Neural cell (in vitro differentiated cells): ENCODE results near the gene SHISA7. TPM values are rescaled to one million over a fixed set of nuclear protein-coding genes. Genes with fewer than 3 reads are reported as not detected.

ENCODE experiments used
- H2AFZ ChIP-seq: fragments of 200-600, 300-800 bp; sonication (generic), shearing (Covaris generic); 2 replicates; pipeline ENCODE4 v1.6.0; 2014; ENCODE audit warnings: low read depth, mild to moderate bottlenecking, antibody characterized with exemption, low read length, moderate library complexity
- H3F3A ChIP-seq: fragments of 200-600 bp; shearing (Covaris generic); 2 replicates; pipeline ENCODE4 v1.6.1; 2016; ENCODE audit warnings: mild to moderate bottlenecking, moderate library complexity, mixed read lengths, antibody characterized with exemption, low read length; ENCODE audit not compliant: insufficient read depth, poor library complexity, severe bottlenecking
- H3K27ac ChIP-seq: fragments of 200-600, 300-800 bp; sonication (generic), shearing (Covaris generic); 2 replicates; pipeline ENCODE4 v1.5.1; 2014; ENCODE audit warnings: mild to moderate bottlenecking, low read length, moderate library complexity
- H3K27me3 ChIP-seq: fragments of 300-800, 200-600 bp; sonication (generic), shearing (Covaris generic); 2 replicates; pipeline ENCODE4 v1.6.0; 2014; ENCODE audit warnings: mild to moderate bottlenecking, low read depth, low read length, moderate library complexity; ENCODE audit not compliant: insufficient read depth
- H3K36me3 ChIP-seq: fragments of 300-800, 200-600 bp; sonication (generic), shearing (Covaris generic); 2 replicates; pipeline ENCODE4 v1.5.1; 2014; ENCODE audit warnings: mild to moderate bottlenecking, antibody characterized with exemption, low read length, moderate library complexity; ENCODE audit not compliant: insufficient read depth
- H3K4me2 ChIP-seq: fragments of 300-800, 200-600 bp; sonication (generic), shearing (Covaris generic); 2 replicates; pipeline ENCODE4 v1.6.0; 2014; ENCODE audit warnings: mild to moderate bottlenecking, low read length
- H3K4me3 ChIP-seq: fragments of 300-800, 200-600 bp; sonication (generic), shearing (Covaris generic); 2 replicates; pipeline ENCODE4 v1.5.1; 2014; ENCODE audit warnings: mild to moderate bottlenecking, low read length, moderate library complexity
- H3K79me2 ChIP-seq: fragments of 200-600 bp; shearing (Covaris generic); replicated peaks from 2 replicates; pipeline ENCODE4 v1.6.0; 2014; ENCODE audit warnings: mild to moderate bottlenecking, low read length, moderate library complexity; ENCODE audit not compliant: insufficient read depth
- H3K9ac ChIP-seq: fragments of 300-800, 200-600 bp; sonication (generic), shearing (Covaris generic); 2 replicates; pipeline ENCODE4 v1.6.1; 2016; ENCODE audit warnings: mild to moderate bottlenecking, low read length, mixed read lengths
- H3K9me2 ChIP-seq: fragments of 200-600 bp; shearing (Covaris generic); 2 replicates; pipeline ENCODE4 v1.6.1; 2016; ENCODE audit warnings: mild to moderate bottlenecking, low read length, mixed read lengths; ENCODE audit not compliant: insufficient read depth
- H3K9me3 ChIP-seq: fragments of 200-600, 300-800 bp; sonication (generic), shearing (Covaris generic); 2 replicates; pipeline ENCODE4 v1.6.1; 2016; ENCODE audit warnings: mild to moderate bottlenecking, mixed run types, low read length, moderate library complexity, mixed read lengths
- H4K20me1 ChIP-seq: fragments of 200-600 bp; shearing (Covaris generic); 2 replicates; pipeline ENCODE4 v1.6.1; 2016; ENCODE audit warnings: mild to moderate bottlenecking, mixed run types; ENCODE audit not compliant: insufficient read depth
- EP300 ChIP-seq: fragments of 450-650 bp; conservative IDR thresholded peaks from 2 replicates; pipeline ENCODE4 v1.6.1; 2014; ENCODE audit warnings: antibody characterized with exemption, mild to moderate bottlenecking, moderate library complexity; ENCODE audit not compliant: poor library complexity, severe bottlenecking
- EZH2 ChIP-seq: fragments of 200-600, 300-800 bp; shearing (Covaris generic), sonication (generic); IDR thresholded peaks from 2 replicates; pipeline ENCODE4 v1.6.1; 2014; ENCODE audit warnings: antibody characterized with exemption, low read length, borderline replicate concordance, mild to moderate bottlenecking; ENCODE audit not compliant: insufficient read depth, poor library complexity, severe bottlenecking
- MXI1 ChIP-seq: fragments of 450-650 bp; conservative IDR thresholded peaks from 2 replicates; pipeline ENCODE4 v1.6.1; 2014; ENCODE audit warnings: antibody characterized with exemption, mild to moderate bottlenecking; ENCODE audit not compliant: poor library complexity, severe bottlenecking
- POLR2AphosphoS5 ChIP-seq: IDR thresholded peaks from 2 replicates; pipeline ENCODE4 v1.6.1; 2012
- RAD21 ChIP-seq: fragments of 450-650 bp; conservative IDR thresholded peaks from 2 replicates; pipeline ENCODE4 v1.6.1; 2014; ENCODE audit warnings: antibody characterized with exemption, mild to moderate bottlenecking, moderate library complexity
- SMC3 ChIP-seq: fragments of 450-650 bp; conservative IDR thresholded peaks from 2 replicates; pipeline ENCODE4 v1.6.1; 2014; ENCODE audit warnings: antibody characterized with exemption, mild to moderate bottlenecking, moderate library complexity; ENCODE audit not compliant: poor library complexity
- TAF1 ChIP-seq: IDR thresholded peaks from 2 replicates; pipeline ENCODE4 v1.6.1; 2012; ENCODE audit warnings: low read depth
- polyA plus RNA-seq: library from polyadenylated mRNA; depleted of rRNA; stranded (reverse); fragments of >200 nt; gene quantifications from 2 replicates; pipeline ENCODE4 v1.2.3, GENCODE V29; 2014
- TF ChIP-seq, protein P1 (sequence below): fragments of 450-650 bp; IDR thresholded peaks from 2 replicates; pipeline ENCODE4 v1.5.1; 2014; ENCODE audit warnings: antibody characterized with exemption, mild to moderate bottlenecking, moderate library complexity; ENCODE audit not compliant: poor library complexity, severe bottlenecking
- TF ChIP-seq, protein P2 (sequence below): IDR thresholded peaks from 2 replicates; pipeline ENCODE4 v1.6.1; 2012; ENCODE audit warnings: borderline replicate concordance

The SHISA7 gene
- polyA plus RNA-seq, 1 donor from 2014 or later, result 4.5 TPM

DNA sequence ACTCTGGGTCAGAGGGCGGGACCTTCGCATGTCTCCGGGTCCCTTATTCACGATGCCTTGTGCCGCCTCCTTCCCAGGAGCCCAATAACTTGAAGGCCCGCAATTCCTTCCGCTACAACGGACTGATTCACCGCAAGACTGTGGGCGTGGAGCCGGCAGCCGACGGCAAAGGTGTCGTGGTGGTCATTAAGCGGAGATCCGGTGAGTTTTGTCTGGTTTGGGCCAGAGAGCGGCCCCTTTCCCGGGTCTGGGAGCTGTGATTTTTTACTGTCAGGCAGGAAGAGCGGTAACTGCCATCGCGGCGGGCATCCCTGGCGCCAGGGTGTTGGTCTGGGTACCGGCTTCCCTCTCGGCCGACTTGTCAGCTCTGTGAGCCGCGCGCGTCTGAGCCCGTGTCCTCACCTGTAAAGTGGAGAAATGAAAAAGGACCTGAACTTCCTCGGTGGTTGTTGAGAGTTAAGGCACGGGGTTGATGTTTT lies 56.6 kb downstream of the SHISA7 start:
- peak overlapping the region; percentile 88 for H3K4me3 ChIP-seq
- H3K36me3 ChIP-seq, result no peaks in the 10 kb centered on the region
- H3K9ac ChIP-seq, result peak overlapping the region; percentile 92
- H3K9me3 ChIP-seq, result no peaks in the 10 kb centered on the region
- H3K27ac ChIP-seq, result peak overlapping the region; percentile 86
- H3K79me2 ChIP-seq, result peaks cover 22% of the 10 kb centered on the region
- H3K4me2 ChIP-seq, result peak overlapping the region; percentile 98
- no peak overlapping the region for H2AFZ ChIP-seq
- H4K20me1 ChIP-seq, result peaks cover 21% of the 10 kb centered on the region
- H3F3A ChIP-seq, result no peaks in the 10 kb centered on the region
- TF ChIP-seq RAD21 (no peak), MXI1 (no peak), EP300 (no peak), TAF1 (no peak), POLR2AphosphoS5 (no peak), SMC3 (no peak)
- TF ChIP-seq, protein P1, sequence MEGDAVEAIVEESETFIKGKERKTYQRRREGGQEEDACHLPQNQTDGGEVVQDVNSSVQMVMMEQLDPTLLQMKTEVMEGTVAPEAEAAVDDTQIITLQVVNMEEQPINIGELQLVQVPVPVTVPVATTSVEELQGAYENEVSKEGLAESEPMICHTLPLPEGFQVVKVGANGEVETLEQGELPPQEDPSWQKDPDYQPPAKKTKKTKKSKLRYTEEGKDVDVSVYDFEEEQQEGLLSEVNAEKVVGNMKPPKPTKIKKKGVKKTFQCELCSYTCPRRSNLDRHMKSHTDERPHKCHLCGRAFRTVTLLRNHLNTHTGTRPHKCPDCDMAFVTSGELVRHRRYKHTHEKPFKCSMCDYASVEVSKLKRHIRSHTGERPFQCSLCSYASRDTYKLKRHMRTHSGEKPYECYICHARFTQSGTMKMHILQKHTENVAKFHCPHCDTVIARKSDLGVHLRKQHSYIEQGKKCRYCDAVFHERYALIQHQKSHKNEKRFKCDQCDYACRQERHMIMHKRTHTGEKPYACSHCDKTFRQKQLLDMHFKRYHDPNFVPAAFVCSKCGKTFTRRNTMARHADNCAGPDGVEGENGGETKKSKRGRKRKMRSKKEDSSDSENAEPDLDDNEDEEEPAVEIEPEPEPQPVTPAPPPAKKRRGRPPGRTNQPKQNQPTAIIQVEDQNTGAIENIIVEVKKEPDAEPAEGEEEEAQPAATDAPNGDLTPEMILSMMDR, result no peak
- H3K27me3 ChIP-seq, result peaks cover 3% of the 10 kb centered on the region
- no peaks in the 10 kb centered on the region for H3K9me2 ChIP-seq

DNA sequence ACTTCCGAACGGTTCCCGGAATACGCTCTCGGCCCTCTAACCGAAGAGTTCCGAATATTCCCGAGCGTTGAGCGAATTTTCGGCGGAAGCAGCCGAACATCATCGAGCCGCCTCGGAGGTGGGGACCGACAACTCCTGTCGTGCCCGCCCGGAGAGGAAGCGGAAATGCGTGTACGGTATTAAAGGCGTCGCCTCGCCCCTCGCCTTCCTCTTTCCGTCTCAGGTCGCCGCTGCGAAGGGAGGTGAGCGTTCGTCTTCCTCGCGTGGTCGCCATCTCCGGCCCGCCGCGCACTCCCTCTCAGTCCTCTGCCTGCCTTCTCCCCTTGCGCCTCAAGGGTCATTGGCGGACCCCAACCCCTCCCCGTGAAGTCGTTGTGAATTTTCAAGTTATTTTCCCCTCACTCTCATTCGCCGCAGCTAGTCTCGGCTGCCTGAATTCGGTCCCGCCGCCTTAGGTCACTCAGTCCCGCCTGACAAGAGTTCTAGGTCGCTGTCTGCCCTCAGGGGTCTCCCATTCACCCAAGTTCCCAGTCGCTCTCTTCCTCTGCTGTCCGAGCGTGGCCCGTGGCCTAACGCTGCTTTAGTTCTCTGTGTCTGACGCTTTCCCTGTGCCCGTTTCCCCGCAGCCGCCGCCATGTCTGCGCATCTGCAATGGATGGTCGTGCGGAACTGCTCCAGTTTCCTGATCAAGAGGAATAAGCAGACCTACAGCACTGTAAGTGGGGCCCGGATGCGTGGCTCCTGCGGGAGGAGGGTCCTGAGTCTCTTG lies 57.2 kb downstream of the SHISA7 start, which contains the start of gene RPL28:
TSS of gene RPL28 (plus strand) at position 209 of the 769 bp plus-strand sequence. CDS start at position 635, 426 bp downstream.
- Histone ChIP-seq H4K20me1 (peaks cover 21% of the 10 kb centered on the region), H3K79me2 (peaks cover 22% of the 10 kb centered on the region), H3K4me2 (peak within 1 kb of the TSS; percentile 98), H3K9me3 (no peaks in the 10 kb centered on the region), H3K27me3 (peaks cover 3% of the 10 kb centered on the region), H3F3A (no peaks in the 10 kb centered on the region), H3K4me3 (peak within 1 kb of the TSS; percentile 88), H3K36me3 (no peaks in the 10 kb centered on the region), H3K9ac (peak within 1 kb of the TSS; percentile 92), H2AFZ (peak within 1 kb of the TSS; percentile 16), H3K9me2 (no peaks in the 10 kb centered on the region), H3K27ac (peak within 1 kb of the TSS; percentile 86)
- TF ChIP-seq EP300 (no peak), RAD21 (peak; percentile 60), MXI1 (peak; percentile 89), TAF1 (peak; percentile 100), SMC3 (peak; percentile 66), EZH2 (no peak), POLR2AphosphoS5 (peak; percentile 100)
- TF ChIP-seq, protein P1, result peak; percentile 8
- TF ChIP-seq, protein P2, sequence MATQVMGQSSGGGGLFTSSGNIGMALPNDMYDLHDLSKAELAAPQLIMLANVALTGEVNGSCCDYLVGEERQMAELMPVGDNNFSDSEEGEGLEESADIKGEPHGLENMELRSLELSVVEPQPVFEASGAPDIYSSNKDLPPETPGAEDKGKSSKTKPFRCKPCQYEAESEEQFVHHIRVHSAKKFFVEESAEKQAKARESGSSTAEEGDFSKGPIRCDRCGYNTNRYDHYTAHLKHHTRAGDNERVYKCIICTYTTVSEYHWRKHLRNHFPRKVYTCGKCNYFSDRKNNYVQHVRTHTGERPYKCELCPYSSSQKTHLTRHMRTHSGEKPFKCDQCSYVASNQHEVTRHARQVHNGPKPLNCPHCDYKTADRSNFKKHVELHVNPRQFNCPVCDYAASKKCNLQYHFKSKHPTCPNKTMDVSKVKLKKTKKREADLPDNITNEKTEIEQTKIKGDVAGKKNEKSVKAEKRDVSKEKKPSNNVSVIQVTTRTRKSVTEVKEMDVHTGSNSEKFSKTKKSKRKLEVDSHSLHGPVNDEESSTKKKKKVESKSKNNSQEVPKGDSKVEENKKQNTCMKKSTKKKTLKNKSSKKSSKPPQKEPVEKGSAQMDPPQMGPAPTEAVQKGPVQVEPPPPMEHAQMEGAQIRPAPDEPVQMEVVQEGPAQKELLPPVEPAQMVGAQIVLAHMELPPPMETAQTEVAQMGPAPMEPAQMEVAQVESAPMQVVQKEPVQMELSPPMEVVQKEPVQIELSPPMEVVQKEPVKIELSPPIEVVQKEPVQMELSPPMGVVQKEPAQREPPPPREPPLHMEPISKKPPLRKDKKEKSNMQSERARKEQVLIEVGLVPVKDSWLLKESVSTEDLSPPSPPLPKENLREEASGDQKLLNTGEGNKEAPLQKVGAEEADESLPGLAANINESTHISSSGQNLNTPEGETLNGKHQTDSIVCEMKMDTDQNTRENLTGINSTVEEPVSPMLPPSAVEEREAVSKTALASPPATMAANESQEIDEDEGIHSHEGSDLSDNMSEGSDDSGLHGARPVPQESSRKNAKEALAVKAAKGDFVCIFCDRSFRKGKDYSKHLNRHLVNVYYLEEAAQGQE, result peak; percentile 98
